ENCODE measurements around the gene ERBB3.
A peak's percentile ranks its signal among the peaks of the same experiment; 100 is the strongest.
"Not testable (repeated sequence)": the region's sequence is repeated elsewhere in the genome, so short reads cannot be mapped to it uniquely, and the experiment has no call there.

The ERBB3 gene

DNA sequence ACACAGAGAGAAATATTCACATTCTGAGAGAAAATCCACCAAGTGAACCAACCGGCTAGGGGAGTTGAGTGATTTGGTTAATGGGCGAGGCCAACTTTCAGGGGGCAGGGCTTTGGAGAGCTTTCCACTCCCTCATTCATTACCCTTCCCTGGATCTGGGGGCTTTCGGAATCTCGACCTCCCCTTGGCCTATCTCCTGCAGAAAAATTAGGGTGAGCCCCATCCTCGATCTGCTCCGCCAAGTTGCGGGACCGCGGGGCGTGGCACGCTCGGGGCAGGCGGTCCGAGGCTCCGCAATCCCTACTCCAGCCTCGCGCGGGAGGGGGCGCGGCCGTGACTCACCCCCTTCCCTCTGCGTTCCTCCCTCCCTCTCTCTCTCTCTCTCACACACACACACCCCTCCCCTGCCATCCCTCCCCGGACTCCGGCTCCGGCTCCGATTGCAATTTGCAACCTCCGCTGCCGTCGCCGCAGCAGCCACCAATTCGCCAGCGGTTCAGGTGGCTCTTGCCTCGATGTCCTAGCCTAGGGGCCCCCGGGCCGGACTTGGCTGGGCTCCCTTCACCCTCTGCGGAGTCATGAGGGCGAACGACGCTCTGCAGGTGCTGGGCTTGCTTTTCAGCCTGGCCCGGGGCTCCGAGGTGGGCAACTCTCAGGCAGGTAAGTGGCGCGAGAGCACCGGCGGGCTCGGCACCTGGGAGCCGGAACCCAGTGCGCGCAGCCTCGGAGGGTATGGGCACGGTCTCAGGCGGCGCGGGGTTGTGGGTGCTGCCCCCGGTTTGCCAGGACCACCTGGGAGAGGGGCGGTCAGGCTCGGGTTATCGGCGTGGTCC is at the start of gene ERBB3:
Gene ERBB3 (plus strand): TSS at position 443 of the 833 bp plus-strand sequence. CDS start 136 bp downstream, at position 579.
- DNase-seq (ENCODE audit: low read depth in 2 of 3, low spot score in 2 of 3): peak; percentile 33 to 52 (median 40)

DNA sequence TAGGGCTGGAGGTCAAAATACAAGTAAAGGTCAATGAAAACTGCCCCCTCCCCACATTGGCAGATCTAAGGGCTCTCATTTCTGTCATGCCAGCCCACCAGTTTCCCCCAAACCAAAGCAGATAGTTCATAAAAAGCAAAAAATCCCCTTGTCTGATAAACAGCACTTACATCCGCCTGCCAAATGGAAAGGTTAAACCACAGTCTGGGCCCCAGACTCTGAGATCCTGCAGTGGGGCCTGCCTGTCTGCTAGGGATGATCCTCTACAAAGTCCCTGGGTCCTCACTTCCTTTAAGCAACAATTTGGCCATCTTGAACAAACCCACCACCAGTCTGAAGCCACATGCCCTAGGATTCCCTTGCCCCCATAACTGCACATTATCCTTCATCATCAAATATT is 48.0 kb upstream of the ERBB3 start:
- peak in 1 of 3 experiments; percentile 16 for DNase-seq (ENCODE audit: low read depth in 2 of 3, low spot score in 2 of 3)

DNA sequence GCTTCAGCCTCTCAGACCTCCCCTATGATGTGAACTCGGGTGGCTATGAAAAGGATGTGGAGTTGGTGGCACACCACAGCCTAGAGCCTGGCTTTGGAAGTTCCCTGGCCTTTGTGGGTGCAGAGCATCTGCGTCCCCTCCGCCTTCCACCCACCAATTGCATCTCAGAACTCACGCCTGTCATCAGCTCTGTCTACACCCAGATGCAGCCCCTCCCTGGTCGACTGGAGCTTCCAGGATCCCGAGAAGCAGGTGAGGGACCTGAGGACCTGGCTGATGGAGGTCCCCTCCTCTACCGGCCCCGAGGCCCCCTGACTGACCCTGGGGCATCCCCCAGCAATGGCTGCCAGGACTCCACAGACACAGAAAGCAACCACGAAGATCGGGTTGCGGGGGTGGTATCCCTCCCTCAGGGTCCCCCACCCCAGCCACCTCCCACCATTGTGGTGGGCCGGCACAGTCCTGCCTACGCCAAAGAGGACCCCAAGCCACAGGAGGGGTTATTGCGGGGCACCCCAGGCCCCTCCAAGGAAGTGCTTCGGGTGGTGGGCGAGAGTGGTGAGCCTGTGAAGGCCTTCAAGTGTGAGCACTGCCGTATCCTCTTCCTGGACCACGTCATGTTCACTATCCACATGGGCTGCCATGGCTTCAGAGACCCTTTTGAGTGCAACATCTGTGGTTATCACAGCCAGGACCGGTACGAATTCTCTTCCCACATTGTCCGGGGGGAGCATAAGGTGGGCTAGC is 45.2 kb upstream of the ERBB3 start:
- peak in 2 of 3 experiments; percentile 17 to 44 for DNase-seq (ENCODE audit: low read depth in 2 of 3, low spot score in 2 of 3)

DNA sequence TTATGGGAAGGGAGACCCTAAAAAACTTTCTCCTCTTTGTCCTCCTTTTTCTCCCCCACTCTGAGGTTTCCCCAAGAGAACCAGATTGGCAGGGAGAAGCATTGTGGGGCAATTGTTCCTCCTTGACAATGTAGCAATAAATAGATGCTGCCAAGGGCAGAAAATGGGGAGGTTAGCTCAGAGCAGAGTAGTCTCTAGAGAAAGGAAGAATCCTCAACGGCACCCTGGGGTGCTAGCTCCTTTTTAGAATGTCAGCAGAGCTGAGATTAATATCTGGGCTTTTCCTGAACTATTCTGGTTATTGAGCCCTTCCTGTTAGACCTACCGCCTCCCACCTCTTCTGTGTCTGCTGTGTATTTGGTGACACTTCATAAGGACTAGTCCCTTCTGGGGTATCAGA is 42.8 kb upstream of the ERBB3 start:
- DNase-seq (ENCODE audit: low read depth in 2 of 3, low spot score in 2 of 3): no peak

DNA sequence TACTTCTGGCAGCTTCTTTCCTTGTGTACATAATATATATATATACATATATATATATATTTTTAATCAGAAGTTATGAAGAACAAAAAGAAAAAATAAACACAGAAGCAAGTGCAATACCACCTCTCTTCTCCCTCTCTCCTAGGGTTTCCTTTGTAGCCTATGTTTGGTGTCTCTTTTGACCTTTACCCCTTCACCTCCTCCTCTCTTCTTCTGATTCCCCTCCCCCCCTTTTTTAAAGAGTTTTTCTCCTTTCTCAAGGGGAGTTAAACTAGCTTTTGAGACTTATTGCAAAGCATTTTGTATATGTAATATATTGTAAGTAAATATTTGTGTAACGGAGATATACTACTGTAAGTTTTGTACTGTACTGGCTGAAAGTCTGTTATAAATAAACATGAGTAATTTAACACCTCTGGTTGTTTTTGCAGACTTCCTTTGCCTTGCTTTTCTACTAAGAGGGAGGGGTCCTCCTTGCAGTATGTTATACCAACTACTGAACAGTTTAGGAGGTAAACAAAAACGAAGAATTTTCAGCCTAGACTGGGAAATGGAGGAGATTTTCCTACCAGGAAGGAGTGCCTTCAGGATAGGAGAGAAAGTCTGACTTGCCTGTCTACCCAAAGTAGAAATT is 41.8 kb upstream of the ERBB3 start:
- no peak for DNase-seq (ENCODE audit: low read depth in 2 of 3, low spot score in 2 of 3)

DNA sequence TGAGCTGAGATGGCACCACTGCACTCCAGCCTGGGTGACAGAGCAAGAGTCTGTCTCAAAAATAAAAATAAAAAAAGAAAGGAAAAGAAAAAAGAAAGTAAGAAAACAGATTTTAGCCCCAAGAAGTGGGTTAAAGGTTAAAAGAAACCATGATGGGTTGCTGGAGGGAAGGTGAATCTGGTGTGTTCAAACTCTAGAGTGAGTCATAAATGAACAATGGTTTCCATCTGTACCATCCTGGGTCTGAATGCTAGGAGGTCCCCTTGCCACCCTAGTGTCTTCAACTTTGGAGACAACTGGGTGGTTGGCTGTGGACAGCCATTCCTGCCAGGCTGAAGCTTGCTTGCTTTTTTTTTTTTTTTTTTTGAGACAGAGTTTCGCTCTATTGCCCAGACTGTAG is 39.8 kb upstream of the ERBB3 start:
- no peak for DNase-seq (ENCODE audit: low read depth in 2 of 3, low spot score in 2 of 3)

DNA sequence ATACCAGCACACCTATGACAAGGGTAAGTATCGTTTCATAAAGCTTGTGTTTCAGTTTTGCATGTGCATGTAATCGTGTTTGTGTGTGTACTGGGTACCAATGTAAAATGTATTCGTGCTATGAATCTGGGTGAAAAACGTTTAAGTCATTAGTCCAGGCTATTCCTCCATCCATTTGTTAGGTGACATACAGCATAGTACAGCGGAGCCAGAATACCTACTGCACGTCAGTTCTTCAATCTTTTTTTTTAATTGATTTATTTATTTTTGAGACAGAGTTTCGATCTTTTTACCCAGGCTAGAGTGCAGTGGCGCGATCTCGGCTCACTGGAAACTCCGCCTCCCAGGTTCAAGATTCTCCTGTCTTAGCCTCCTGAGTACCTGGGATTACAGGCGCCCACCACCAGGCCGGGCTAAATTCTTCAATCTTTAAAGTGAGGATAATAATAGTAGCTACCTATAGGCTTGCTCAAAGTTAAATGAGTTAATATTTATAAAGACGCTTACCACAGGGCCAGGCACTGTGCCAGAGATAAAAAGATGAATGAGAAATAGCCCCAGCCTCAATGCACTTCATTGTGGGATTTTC is 38.9 kb upstream of the ERBB3 start:
- no peak for DNase-seq (ENCODE audit: low read depth in 2 of 3, low spot score in 2 of 3)

DNA sequence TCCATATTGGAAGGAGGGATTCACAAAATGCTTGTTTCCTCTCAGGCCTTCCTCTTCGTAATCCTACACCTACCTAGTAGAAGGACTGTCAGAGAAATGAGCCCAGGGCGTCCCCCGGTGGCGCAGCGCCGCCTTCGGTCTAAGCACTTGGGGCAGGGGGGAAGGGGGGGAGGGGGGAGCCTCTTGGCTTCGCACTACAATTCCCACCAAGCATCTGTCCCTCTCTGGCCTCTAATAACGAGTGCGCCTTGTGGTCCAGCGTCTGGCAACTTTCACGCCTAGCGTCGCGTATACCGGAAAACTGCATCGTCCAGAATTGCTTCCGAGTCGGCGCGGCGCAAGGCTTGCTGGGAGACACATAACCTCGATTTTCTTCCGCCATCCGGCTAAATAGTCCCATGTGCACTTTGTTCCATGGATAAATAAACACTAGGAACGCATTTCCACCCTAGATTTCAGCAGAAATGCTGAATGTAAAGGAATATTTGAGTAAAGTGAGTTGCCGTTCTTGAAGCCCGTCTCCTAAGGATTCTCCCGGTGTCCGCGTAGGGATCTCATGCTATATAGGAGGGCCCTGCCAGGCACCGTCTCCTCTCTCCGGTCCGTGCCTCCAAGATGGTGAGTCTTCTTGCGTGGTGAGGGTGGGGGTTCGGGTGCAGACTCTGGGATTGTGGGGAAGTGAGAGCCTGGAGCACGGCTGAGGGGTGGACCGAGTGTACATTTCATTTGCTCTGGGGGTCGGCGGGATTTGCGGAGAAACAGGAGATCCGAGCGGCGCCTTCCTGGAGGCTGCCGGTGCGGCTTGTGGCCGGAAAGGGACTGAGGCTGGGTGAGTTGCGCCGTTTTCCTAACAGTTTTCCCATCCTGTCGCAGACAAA is 38.2 kb upstream of the ERBB3 start, which contains the start of gene RPS26:
Gene RPS26 (plus strand): TSS at position 367 of the 878 bp plus-strand sequence. CDS start 249 bp downstream, at position 616.
- DNase-seq (ENCODE audit: low read depth in 2 of 3, low spot score in 2 of 3): peak; percentile 77 to 86 (median 81)

DNA sequence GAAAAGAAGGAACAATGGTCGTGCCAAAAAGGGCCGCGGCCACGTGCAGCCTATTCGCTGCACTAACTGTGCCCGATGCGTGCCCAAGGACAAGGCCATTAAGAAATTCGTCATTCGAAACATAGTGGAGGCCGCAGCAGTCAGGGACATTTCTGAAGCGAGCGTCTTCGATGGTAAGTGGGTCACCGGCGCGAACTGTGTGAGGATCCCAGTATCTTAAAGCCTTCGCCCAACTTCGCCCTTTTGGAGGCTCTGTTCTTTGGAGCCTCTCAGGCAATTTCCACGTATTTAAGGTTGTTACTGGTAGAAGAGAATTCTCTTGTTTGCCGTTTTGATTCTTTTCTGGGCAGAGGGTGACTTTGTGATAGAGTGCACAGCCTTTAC is 37.5 kb upstream of the ERBB3 start:
- not testable (repeated sequence) for DNase-seq (ENCODE audit: low read depth in 2 of 3, low spot score in 2 of 3)

DNA sequence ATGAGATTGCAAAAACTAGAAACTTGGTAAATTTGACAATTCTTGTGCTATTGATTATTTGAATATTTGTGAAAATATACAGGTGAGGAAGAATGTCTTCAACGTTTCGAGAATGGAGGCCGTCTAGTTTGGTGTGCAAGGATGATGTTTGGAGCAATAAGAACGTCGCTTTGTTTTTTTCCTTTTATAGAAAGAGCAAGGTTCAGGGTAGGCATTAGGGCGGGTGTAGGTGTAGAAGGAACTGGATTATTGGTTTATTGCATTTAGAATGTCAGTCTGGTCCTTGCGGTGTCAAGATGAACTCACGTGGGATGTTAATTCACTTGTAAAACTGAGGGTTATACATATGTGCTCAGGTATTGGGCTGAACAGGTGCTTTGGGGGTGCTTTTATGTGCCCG is 37.1 kb upstream of the ERBB3 start:
- no peak for DNase-seq (ENCODE audit: low read depth in 2 of 3, low spot score in 2 of 3)

DNA sequence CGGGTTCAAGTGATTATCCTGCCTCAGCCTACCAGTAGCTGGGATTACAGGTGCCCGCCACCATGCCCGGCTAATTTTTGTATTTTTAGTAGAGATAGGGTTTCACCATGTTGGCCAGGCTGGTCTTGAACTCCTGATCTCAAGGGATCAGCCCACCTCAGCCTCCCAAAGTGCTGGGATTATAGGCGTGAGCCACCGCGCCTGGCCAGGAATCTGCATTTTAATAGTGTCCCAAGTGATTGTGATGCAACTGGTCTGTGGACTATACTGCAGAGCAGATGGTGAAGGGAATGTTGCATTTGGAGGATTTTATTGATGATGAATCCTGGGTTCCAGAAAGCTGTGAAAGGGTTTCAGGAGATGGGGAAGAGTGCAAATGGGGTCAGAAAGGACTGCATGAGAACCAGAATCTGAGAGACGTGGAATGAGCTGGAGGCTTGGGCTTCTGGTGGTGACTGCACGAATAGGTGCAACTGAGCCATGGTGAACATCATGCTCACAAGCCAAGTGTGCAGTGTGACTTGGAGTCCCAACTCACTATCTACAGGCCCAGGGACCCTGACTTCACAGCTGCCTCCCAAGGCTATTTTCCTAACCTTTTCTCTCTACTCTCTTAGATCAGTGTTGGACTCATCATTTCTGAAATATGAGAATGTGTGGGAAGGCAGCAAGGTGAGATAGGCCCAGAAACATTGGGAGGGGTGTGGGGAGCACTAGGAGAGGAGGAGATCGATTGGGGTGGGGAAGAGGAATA is 33.8 kb upstream of the ERBB3 start:
- no peak for DNase-seq (ENCODE audit: low read depth in 2 of 3, low spot score in 2 of 3)

DNA sequence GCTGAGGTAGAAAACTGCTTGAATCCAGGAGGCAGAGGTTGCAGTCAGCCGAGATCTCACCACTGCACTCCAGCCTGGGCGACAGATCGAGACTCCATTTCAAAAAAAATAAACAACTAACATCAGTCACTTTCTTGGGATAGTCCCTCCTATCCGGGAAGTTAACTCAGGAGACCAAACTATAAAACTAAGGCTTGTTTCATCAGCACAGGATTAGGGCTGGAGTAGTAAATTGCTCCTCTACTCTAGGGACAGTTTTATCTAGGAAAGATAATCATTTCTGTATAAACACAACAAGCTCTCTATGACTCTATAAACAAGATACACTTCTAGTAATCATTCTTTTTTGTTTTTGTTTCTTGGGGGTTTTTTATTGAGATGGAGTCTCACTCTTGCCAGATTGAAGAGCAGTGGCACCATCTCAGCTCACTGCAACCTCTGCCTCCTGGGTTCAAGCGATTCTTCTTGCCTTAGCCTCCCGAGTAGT is 26.5 kb upstream of the ERBB3 start:
- DNase-seq (ENCODE audit: low read depth in 2 of 3, low spot score in 2 of 3): no peak

DNA sequence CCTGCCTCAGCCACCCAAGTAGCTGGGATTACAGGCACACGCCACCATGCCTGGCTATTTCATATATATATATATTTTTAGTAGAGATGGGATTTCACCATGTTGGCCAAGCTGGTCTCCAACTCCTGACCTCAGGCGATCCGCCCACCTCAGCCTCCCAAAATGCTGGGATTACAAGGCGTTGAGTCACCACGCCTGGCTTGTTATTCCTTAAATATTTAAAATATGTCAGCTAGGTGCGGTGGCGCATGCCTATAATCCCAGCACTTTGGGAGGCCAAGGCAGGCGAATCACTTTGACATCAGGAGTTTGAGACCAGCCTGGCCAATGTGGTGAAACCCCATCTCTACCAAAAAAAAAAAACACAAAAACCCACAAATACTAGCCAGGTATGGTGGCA is 20.0 kb upstream of the ERBB3 start:
- not testable (repeated sequence) for DNase-seq (ENCODE audit: low read depth in 2 of 3, low spot score in 2 of 3)

DNA sequence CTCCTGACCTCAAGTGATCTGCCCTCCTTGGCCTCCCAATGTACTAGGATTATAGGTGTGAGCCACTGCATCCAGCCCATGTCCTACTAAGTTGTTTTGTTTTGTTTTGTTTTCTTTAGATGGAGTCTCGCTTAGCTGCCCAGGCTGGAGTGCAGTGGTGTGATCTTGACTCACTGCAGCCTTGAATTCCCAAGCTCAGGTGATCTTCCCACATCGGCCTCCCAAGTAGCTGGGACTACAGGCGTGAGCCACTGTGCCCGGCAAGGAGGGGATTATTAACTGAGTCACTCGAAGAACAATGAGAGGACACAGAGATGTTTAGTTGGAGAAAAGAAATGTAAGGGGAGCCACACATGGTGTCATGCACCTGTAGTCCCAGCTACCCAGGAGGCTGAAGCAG is 18.0 kb upstream of the ERBB3 start:
- DNase-seq (ENCODE audit: low read depth in 2 of 3, low spot score in 2 of 3): no peak

DNA sequence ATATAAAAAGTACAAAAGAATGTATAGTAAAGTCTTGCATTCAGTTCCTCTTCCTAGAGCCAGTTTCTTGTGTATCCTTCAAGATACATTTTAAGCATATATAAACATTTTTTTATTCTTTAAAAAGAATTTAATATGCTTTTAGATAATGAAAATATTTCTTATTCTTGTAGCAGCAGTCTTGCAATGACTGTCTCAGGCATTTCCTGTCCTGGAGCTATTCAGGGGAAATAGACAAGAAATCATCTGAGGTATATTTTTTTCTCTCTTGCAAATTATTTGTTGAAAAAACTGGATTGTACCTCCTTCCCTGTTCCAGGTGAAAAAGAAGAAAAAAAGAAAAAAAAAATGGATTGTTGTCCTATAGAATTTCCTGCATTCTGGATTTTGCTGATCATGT is 17.0 kb upstream of the ERBB3 start:
- no peak for DNase-seq (ENCODE audit: low read depth in 2 of 3, low spot score in 2 of 3)

DNA sequence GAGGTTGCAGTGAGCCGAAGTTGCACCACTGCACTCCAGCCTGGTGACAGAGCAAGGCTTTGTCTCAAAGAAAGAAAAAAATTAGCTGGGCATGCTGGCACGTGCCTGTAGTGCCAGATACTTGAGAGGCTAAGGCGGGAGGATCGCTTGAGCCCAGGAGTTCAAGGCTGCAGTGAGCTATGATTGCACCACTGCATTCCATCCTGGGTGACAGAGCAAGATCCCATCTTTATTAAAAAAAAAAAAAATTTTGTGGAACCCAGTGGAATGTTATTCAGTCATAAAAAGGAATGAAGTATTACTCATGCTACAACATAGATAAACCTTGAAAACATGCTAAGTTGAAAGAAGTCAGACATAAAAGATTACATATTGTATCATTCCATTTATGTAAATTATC is 8.3 kb upstream of the ERBB3 start:
- DNase-seq (ENCODE audit: low read depth in 2 of 3, low spot score in 2 of 3): no peak

DNA sequence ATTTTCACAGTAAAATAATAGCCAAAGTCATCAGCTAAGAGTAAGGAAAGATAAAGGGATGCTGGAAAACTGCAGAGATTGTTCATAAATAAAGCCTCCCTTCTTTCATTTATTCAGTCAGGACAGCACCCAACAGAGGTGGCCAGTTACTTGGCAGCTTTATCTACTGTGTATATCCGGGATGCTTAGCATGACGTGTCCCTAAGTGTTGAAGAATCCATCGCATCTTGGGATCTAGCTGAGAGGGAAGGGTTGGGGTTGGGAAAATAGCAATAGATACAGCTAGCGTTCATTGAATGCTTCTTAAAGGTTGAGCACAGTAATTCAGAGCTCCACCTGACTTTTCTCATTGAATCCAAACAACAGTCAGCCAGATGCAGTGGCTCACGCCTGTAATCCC is 5.6 kb upstream of the ERBB3 start:
- DNase-seq (ENCODE audit: low read depth in 2 of 3, low spot score in 2 of 3): no peak

DNA sequence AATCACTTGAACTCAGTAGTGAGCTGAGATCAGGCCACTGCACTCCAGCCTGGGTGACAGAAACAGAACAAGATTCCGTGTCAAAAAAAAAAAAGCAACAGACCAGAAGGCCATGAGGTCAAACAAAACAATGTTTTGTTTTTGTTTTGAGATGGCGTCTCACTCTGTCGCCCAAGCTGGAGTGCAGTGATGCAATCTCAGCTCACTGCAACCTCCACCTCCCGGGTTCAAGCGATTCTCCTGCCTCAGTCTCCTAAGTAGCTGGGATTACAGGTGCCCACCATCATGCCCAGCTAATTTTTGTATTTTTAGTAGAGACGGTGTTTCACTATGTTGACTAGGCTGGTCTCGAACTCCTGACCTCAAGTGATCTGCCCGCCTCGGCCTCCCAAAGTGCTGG is 2.0 kb upstream of the ERBB3 start:
- not testable (repeated sequence) for DNase-seq (ENCODE audit: low read depth in 2 of 3, low spot score in 2 of 3)

DNA sequence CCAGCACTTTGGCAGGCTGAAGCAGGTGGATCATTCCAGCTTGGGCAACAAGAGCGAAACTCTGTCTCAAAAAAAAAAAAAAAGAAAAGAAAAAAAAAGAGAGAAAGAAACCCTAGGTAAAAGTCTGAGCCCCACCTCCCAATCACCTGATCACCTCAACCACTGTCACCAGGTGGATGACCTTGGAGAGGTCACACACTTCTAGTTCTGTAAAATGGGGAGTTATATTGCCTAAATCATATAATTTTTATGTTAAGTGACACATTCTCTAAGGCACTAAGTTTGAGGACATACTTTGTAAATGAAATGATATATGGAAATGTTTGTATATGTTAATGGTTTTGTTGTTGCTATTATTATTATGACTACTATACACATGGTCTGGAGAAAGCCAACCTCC is 1.5 kb upstream of the ERBB3 start:
- no peak for DNase-seq (ENCODE audit: low read depth in 2 of 3, low spot score in 2 of 3)

All from activated CD8-positive, alpha-beta memory T cell treated with anti-CD3 and anti-CD28 coated beads for 48 hours (primary cell).